ENCODE measurements around the gene KLK2. TPM values are rescaled to one million over a fixed set of nuclear protein-coding genes. Genes with fewer than 3 reads are reported as not detected.

Gene KLK2
- total and polyA plus RNA-seq, 10 donors = 0.37 to 1.2 (median 0.65) TPM; not detected in 5

GRCh38 chr19:50876456-50876855, 3.2 kb downstream of the KLK2 start:
- TF ChIP-seq POLR2AphosphoS5 (IDR thresholded peaks at IDR 0.05) (no peak), POLR2A (IDR thresholded peaks at IDR 0.05) (no peak), CTCF (IDR thresholded peaks at IDR 0.05 in 8 of 11, conservative IDR thresholded peaks at IDR 0.05 in 3 of 11) (no peak)
- no peaks in the 10 kb centered on the region for H3K9me3 ChIP-seq
- H3K4me3 ChIP-seq = no peak overlapping the region
- WGBS, 5 donors = 70 to 82% (median 79%) methylated on average over 7 of the region's 7 CpGs
- peaks cover 0 to 12% (median 0%) of the 10 kb centered on the region in 6 donors for H3K4me1 ChIP-seq
- H3K27me3 ChIP-seq (replicated peaks in 1 of 7) = peaks cover 0 to 93% (median 0%) of the 10 kb centered on the region in 7 donors
- intact Hi-C loops (cut with DNase I; ENCODE audit: low total_unique reads) = no loop called here
- H3K36me3 ChIP-seq = no peaks in the 10 kb centered on the region
- peak overlapping the region in 1 of 8 donors; percentile 23 for H3K27ac ChIP-seq
- DNase-seq = no peak

- WGBS, 5 donors = 30 to 45% (median 34%) methylated on average over 4 to 8 of the region's 8 CpGs
- Histone ChIP-seq H3K4me1 (peaks cover 0 to 12% (median 0%) of the 10 kb centered on the region in 6 donors), H3K27ac (no peak overlapping the region), H3K9me3 (no peaks in the 10 kb centered on the region), H3K4me3 (no peak overlapping the region), H3K36me3 (no peaks in the 10 kb centered on the region), H3K27me3 (replicated peaks in 1 of 7) (peaks cover 0 to 87% (median 0%) of the 10 kb centered on the region in 7 donors)
- intact Hi-C loops (cut with DNase I; ENCODE audit: low total_unique reads) = no loop called here
- TF ChIP-seq POLR2AphosphoS5 (IDR thresholded peaks at IDR 0.05) = no peak
- TF ChIP-seq CTCF (IDR thresholded peaks at IDR 0.05 in 8 of 11, conservative IDR thresholded peaks at IDR 0.05 in 3 of 11) = no peak
- no peak for TF ChIP-seq POLR2A (IDR thresholded peaks at IDR 0.05)
- no peak for DNase-seq
Measured at GRCh38 chr19:50877338-50877737, 4.1 kb downstream of the KLK2 start.

GRCh38 chr19:50878851-50879250, 5.6 kb downstream of the KLK2 start:
- no peak overlapping the region for H3K4me3 ChIP-seq
- H3K9me3 ChIP-seq = no peaks in the 10 kb centered on the region
- TF ChIP-seq POLR2A (IDR thresholded peaks at IDR 0.05) = no peak
- TF ChIP-seq CTCF (IDR thresholded peaks at IDR 0.05 in 8 of 11, conservative IDR thresholded peaks at IDR 0.05 in 3 of 11) = no peak
- no peak for TF ChIP-seq POLR2AphosphoS5 (IDR thresholded peaks at IDR 0.05)
- WGBS, 5 donors = 46 to 75% (median 60%) methylated on average over 5 of the region's 5 CpGs
- no peaks in the 10 kb centered on the region for H3K36me3 ChIP-seq
- H3K4me1 ChIP-seq = peaks cover 0 to 12% (median 0%) of the 10 kb centered on the region in 6 donors
- peaks cover 0 to 81% (median 0%) of the 10 kb centered on the region in 7 donors for H3K27me3 ChIP-seq (replicated peaks in 1 of 7)
- DNase-seq = no peak
- no peak overlapping the region for H3K27ac ChIP-seq
- intact Hi-C loops (cut with DNase I; ENCODE audit: low total_unique reads) = no loop called here

- Histone ChIP-seq H3K27me3 (replicated peaks in 1 of 7) (peaks cover 0 to 76% (median 0%) of the 10 kb centered on the region in 7 donors), H3K9me3 (no peaks in the 10 kb centered on the region), H3K36me3 (no peaks in the 10 kb centered on the region), H3K27ac (no peak overlapping the region), H3K4me3 (no peak overlapping the region), H3K4me1 (peaks cover 0 to 12% (median 0%) of the 10 kb centered on the region in 6 donors)
- DNase-seq = no peak
- TF ChIP-seq CTCF (IDR thresholded peaks at IDR 0.05 in 8 of 11, conservative IDR thresholded peaks at IDR 0.05 in 3 of 11) (no peak), POLR2A (IDR thresholded peaks at IDR 0.05) (no peak), POLR2AphosphoS5 (IDR thresholded peaks at IDR 0.05) (no peak)
- intact Hi-C loops (cut with DNase I; ENCODE audit: low total_unique reads) = no loop called here
- 77 to 86% (median 80%) methylated on average over 5 of the region's 5 CpGs for WGBS, 5 donors
Measured at GRCh38 chr19:50880241-50880640, 7.0 kb downstream of the KLK2 start.

All from spleen (tissue), 11 donors.